ENCODE results near the gene FHL2.

DNA sequence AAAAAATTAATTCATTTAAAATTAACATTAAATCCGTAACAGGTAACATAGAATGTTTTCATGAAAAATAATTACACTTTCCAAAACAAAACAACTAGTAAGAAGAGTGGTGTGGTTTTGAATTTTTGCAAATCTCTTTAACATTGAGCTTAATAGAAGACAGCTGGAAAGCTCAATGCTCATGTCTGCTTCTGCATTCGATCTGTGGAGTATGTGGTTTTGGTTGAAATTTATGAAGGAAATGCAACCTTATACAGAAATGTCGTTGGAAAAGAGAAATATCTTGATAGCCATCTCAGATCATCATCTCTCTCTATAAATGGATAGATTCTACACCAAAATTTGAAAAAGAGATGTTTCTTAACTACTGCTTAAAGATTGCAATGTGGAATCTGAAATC is 17.3 kb upstream of the FHL2 start:
- TF ChIP-seq, protein P1, sequence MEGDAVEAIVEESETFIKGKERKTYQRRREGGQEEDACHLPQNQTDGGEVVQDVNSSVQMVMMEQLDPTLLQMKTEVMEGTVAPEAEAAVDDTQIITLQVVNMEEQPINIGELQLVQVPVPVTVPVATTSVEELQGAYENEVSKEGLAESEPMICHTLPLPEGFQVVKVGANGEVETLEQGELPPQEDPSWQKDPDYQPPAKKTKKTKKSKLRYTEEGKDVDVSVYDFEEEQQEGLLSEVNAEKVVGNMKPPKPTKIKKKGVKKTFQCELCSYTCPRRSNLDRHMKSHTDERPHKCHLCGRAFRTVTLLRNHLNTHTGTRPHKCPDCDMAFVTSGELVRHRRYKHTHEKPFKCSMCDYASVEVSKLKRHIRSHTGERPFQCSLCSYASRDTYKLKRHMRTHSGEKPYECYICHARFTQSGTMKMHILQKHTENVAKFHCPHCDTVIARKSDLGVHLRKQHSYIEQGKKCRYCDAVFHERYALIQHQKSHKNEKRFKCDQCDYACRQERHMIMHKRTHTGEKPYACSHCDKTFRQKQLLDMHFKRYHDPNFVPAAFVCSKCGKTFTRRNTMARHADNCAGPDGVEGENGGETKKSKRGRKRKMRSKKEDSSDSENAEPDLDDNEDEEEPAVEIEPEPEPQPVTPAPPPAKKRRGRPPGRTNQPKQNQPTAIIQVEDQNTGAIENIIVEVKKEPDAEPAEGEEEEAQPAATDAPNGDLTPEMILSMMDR (IDR thresholded peaks at IDR 0.05), result no peak
- TF ChIP-seq, protein P2, sequence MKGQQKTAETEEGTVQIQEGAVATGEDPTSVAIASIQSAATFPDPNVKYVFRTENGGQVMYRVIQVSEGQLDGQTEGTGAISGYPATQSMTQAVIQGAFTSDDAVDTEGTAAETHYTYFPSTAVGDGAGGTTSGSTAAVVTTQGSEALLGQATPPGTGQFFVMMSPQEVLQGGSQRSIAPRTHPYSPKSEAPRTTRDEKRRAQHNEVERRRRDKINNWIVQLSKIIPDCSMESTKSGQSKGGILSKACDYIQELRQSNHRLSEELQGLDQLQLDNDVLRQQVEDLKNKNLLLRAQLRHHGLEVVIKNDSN (CRISPR knock-in tag; IDR thresholded peaks at IDR 0.05), result no peak

All from WTC11 (cell line).